D341Med (cell line): Measurements from ENCODE around the gene MAP7.
A peak's percentile ranks its signal among the peaks of the same experiment; 100 is the strongest.

Experiments
- DNase-seq: peaks from one replicate; pipeline ENCODE4 v3.0.0; 2012; ENCODE audit warnings: low spot score

Gene MAP7

GRCh38 chr6:136529710-136530109 lies 20.5 kb downstream of the MAP7 start:
- DNase-seq = no peak

- DNase-seq = no peak
Measured at GRCh38 chr6:136528477-136528876, 21.7 kb downstream of the MAP7 start.

- DNase-seq = no peak
Measured at GRCh38 chr6:136527831-136528230, 22.4 kb downstream of the MAP7 start.

GRCh38 chr6:136526937-136527336 lies 23.3 kb downstream of the MAP7 start:
- no peak for DNase-seq

- peak; percentile 48 for DNase-seq
Measured at GRCh38 chr6:136526196-136526930, 23.9 kb downstream of the MAP7 start.

- DNase-seq = no peak
Measured at GRCh38 chr6:136525586-136526195, 24.5 kb downstream of the MAP7 start.

- DNase-seq = no peak
Measured at GRCh38 chr6:136524936-136525413, 25.2 kb downstream of the MAP7 start.

GRCh38 chr6:136524339-136524935 lies 25.8 kb downstream of the MAP7 start:
- no peak for DNase-seq

GRCh38 chr6:136523196-136523595 lies 27.0 kb downstream of the MAP7 start:
- no peak for DNase-seq

GRCh38 chr6:136522636-136523035 lies 27.6 kb downstream of the MAP7 start:
- no peak for DNase-seq

GRCh38 chr6:136521911-136522310 lies 28.3 kb downstream of the MAP7 start:
- no peak for DNase-seq

- DNase-seq = no peak
Measured at GRCh38 chr6:136521427-136521826, 28.8 kb downstream of the MAP7 start.

GRCh38 chr6:136520517-136520916 lies 29.7 kb downstream of the MAP7 start:
- no peak for DNase-seq

- DNase-seq = no peak
Measured at GRCh38 chr6:136517582-136517981, 32.6 kb downstream of the MAP7 start.

GRCh38 chr6:136517002-136517401 lies 33.2 kb downstream of the MAP7 start:
- DNase-seq = no peak

- no peak for DNase-seq
Measured at GRCh38 chr6:136514591-136514990, 35.6 kb downstream of the MAP7 start.

- no peak for DNase-seq
Measured at GRCh38 chr6:136511926-136512325, 38.3 kb downstream of the MAP7 start.

GRCh38 chr6:136511397-136511796 lies 38.8 kb downstream of the MAP7 start:
- no peak for DNase-seq

- DNase-seq = no peak
Measured at GRCh38 chr6:136510782-136511181, 39.4 kb downstream of the MAP7 start.

GRCh38 chr6:136510299-136510698 lies 39.9 kb downstream of the MAP7 start:
- DNase-seq = no peak

GRCh38 chr6:136508725-136509392 lies 41.4 kb downstream of the MAP7 start:
- DNase-seq = no peak

- DNase-seq = no peak
Measured at GRCh38 chr6:136506124-136506799, 44.0 kb downstream of the MAP7 start.
